ENCODE data around the gene IL10RA. TPM values are rescaled to one million over a fixed set of nuclear protein-coding genes. Genes with fewer than 3 reads are reported as not detected.

The IL10RA gene
- total and polyA plus RNA-seq, 9 of the 15 experiments (the other 6 are each of a cell fraction or from before 2014, with no cell fraction given): 0.17 to 17.3 (median 2.9) TPM

- no peak for TF ChIP-seq SOX6 (IDR thresholded peaks at IDR 0.05)
- TF ChIP-seq SMARCA5 (IDR thresholded peaks at IDR 0.05): no peak
- TF ChIP-seq ZNF24 (IDR thresholded peaks at IDR 0.05): no peak
- TF ChIP-seq REST (IDR thresholded peaks at IDR 0.05; ENCODE audit: borderline replicate concordance): no peak
- no peak for TF ChIP-seq REST (CRISPR knock-in tag; IDR thresholded peaks at IDR 0.05; ENCODE audit: low read depth)
- TF ChIP-seq ZNF511 (CRISPR knock-in tag; IDR thresholded peaks at IDR 0.05): no peak
- TF ChIP-seq NR2F6 (CRISPR knock-in tag; IDR thresholded peaks at IDR 0.05): no peak
- no peak for TF ChIP-seq KDM1A (IDR thresholded peaks at IDR 0.05)
- peak; percentile 43 for TF ChIP-seq NEUROD1 (IDR thresholded peaks at IDR 0.05; ENCODE audit: borderline replicate concordance, low read depth, low read length, partially characterized antibody)
- no peak for TF ChIP-seq ZNF695 (CRISPR knock-in tag; IDR thresholded peaks at IDR 0.05)
- TF ChIP-seq ZNF639 (CRISPR knock-in tag; conservative IDR thresholded peaks at IDR 0.05 in 1 of 2, IDR thresholded peaks at IDR 0.05 in 1 of 2): 0 out of 4 replicates have a peak, but pooled peaks of 1 of the 2 experiments have one; percentile 44
- peak; percentile 73; the same call in 1 of the 2 replicates for TF ChIP-seq ZEB2 (IDR thresholded peaks at IDR 0.05)
- peak; percentile 99 for TF ChIP-seq SPI1 (IDR thresholded peaks at IDR 0.05; ENCODE audit: borderline replicate concordance, low read depth, low read length)
- TF ChIP-seq TCF7 (IDR thresholded peaks at IDR 0.05; ENCODE audit: borderline replicate concordance): no peak
- peak; percentile 25; the same call in 1 of the 2 replicates for TF ChIP-seq DPF2 (IDR thresholded peaks at IDR 0.05)
- TF ChIP-seq ZNF780A (CRISPR knock-in tag; IDR thresholded peaks at IDR 0.05): no peak
Observed at GRCh38 chr11:118010738-118011461, 24.7 kb downstream of the IL10RA start (continued).
